HG02759 (cell line): Measurements from ENCODE around the gene SRSF11.
"Not testable (repeated sequence)": the region's sequence is repeated elsewhere in the genome, so short reads cannot be mapped to it uniquely, and the experiment has no call there.

Experiments
- ATAC-seq: cut with Tn5 transposase; IDR thresholded peaks from one replicate; pipeline ENCODE4 v1.9.1; 2021; ENCODE audit warnings: mild to moderate bottlenecking, moderate library complexity; ENCODE audit not compliant: unreplicated experiment

The SRSF11 gene

GRCh38 chr1:70221238-70222121 is at the start of gene SRSF11:
Gene SRSF11, plus strand, starts transcription at chr1:70221380. Its CDS starts 257 bp downstream, at chr1:70221637.
- ATAC-seq, result peak; percentile 98

- no peak for ATAC-seq
These were observed 49.7 kb upstream of the SRSF11 start for GRCh38 chr1:70171512-70171911.

DNA sequence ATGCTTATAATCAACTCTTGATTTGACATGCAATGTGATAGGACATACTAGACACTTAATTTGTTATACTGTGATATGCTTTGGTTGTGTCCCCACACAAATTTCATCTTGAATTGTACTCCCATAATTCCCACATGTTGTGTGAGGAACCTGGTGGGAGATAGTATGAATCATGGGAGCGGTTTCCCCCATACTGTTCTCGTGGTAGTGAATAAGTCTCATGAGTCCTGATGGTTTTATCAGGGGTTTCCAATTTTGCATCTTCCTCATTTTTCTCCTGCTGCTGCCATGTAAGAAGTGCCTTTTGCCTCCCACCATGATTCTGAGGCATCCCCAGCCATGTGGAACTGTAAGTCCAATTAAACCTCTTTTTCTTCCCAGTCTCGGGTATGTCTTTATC is 36.0 kb upstream of the SRSF11 start:
- not testable (repeated sequence) for ATAC-seq

- ATAC-seq, result no peak
These were observed 32.7 kb upstream of the SRSF11 start for GRCh38 chr1:70188522-70188921.

- no peak for ATAC-seq
These were observed 31.0 kb upstream of the SRSF11 start for GRCh38 chr1:70190180-70190579.

DNA sequence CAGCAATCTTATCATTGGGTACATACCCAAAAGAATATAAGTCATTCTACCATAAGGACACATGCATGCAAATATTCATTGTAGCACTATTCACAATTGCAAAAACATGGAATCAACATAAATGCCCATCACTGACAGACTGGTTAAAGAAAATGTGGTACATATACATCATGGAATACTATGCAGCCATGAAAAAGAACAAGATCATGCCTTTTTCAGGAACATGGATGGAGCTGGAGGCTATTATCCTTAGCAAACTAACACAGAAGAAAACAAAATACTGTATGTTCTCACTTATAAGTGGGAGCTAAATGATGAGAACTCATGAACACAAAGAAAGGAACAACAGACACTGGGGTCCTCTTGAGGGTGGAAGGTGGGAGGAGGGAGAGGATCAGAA is 28.7 kb upstream of the SRSF11 start:
- not testable (repeated sequence) for ATAC-seq

DNA sequence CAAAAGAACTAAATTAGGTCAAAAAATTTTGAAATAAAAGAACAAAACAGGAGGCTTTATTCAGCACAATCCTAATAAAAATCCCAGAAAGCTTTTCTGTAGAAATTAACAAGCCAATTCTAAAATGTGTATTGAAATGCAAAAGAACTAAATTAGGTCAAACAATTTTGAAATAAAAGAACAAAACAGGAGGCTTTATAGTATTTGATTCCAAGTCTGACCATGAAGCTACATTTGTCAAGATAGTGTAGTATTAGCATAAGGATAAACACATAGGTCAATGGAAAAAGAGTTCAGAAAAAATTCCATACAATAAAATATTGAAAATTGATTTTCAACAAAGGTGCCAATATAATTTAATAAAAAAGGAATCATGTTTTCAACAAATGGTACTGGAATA is 26.6 kb upstream of the SRSF11 start:
- ATAC-seq, result no peak

DNA sequence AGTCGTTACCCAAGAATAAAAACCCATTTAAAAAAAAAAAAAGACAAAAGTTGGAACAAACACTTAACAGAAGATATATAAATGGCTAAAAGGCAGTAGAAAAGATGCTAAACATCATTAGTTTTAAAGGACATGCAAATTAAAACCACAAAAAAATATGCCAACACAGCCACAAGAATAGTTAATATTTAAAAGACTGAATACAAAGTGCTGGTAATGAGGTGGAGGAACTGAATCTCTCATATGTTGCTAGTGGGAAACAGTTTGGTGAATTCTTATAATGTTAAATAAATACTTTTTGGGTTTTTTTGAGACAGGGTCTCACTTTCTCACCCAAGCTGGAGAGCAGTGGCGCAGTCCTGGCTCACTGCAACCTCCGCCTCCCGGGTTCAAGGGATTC is 25.8 kb upstream of the SRSF11 start:
- ATAC-seq, result peak; percentile 90

DNA sequence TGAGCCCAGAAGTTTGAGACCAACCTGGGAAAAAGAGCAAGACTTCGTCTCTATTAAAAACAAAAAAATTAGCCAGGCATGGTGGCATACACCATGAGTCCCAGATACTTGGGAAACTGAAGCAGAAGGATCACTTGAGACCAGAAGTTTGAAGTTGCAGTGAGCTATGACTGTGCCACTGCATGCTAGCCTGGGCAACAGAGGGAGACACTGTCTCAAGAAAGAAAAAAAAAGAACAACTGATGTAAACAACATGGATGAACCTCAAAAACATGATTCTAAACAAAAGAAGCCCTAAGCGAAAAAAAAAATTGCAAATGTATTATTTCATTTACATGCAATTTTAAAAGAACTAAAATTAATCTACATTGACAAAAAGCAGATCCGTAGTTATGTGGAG is 24.8 kb upstream of the SRSF11 start:
- no peak for ATAC-seq

- ATAC-seq, result no peak
These were observed 21.1 kb upstream of the SRSF11 start for GRCh38 chr1:70200065-70200464.

- ATAC-seq, result no peak
These were observed 18.9 kb upstream of the SRSF11 start for GRCh38 chr1:70202173-70202758.

DNA sequence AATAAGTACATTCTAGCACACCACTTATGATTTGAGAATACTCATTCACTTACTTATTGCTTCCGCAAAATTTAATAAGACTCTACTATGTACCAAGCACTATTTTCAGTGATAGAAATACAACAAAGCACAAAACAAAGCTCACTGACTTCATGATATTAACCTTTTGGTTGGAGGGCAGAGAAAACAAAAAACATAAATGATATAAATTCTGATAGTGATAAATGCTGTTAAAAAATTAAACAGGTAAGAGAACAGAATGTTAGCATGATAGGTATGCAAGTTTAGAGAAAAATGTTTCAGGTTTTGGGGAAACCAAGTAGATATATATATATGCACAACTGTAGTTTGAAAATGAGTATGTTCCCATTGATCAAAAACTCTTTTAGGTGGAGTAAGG is 17.0 kb upstream of the SRSF11 start:
- no peak for ATAC-seq

DNA sequence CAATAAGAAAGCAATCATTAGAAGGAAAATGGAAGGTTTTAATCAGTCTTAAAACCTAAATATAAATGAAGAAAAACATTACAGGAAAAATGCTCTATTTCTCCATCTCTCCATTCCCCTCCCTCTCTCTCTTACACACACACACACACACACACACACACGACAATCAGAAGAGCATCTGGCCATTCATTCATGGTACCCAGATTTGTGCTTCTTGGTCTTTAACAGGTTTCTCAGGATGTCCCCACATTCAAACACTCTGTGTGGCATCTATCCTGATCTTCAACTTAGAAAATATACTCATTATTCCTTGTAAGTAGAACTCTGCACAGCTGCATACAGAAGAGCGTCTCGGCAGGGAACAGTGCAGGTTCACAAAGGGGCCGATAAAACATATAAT is 16.6 kb upstream of the SRSF11 start:
- ATAC-seq, result no peak

DNA sequence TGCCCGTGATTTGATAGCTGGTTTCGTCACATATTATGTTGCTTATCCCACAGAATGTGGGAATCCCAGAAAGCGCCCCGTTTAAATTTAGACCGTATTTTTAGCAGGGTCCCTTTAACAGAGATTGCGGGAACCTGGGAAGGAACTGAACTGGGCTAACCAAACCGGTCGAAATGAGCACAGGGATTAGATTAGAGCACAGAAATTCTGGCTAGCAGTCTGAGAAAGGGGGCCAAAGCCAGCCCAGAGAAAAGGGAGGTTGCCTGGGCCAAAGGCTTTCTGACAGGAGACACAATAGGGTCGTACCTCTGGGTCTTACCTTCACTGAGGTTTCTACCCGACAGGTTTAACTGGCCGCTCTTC is 16.1 kb upstream of the SRSF11 start:
- peak; percentile 35 for ATAC-seq

GRCh38 chr1:70205434-70206118 is 15.6 kb upstream of the SRSF11 start, which contains the start of gene LRRC40:
Gene LRRC40, minus strand, starts transcription at chr1:70205579. Its CDS starts 39 bp downstream, at chr1:70205540.
- ATAC-seq, result peak; percentile 90

DNA sequence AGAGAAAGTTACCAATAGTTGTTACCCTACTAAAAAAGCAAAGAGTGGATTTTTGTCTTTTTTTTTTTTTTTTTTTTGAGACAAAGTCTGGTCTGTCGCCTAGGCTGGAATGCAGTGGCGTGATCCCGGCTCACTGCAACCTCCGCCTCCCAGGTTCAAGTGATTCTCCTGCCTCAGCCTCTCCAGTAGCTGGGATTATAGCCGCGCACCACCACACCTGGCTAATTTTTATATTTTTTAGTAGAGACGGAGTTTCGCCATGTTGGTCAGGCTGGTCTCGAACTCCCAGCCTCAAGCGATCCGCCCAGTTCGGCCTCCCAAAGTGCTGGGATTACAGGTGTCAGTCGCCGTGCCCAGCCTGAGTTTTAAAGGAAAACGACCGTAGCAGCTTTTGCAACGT is 14.3 kb upstream of the SRSF11 start:
- not testable (repeated sequence) for ATAC-seq

GRCh38 chr1:70207492-70207891 is 13.7 kb upstream of the SRSF11 start:
- no peak for ATAC-seq

GRCh38 chr1:70208292-70208691 is 12.9 kb upstream of the SRSF11 start:
- ATAC-seq, result no peak

- ATAC-seq, result no peak
These were observed 10.4 kb upstream of the SRSF11 start for GRCh38 chr1:70210820-70211219.

GRCh38 chr1:70211541-70211940 is 9.6 kb upstream of the SRSF11 start:
- no peak for ATAC-seq

- ATAC-seq, result no peak
These were observed 1.2 kb upstream of the SRSF11 start for GRCh38 chr1:70220015-70220414.
